Fibroblast of upper back skin (primary cell): ENCODE results near the gene SH2D3C.
A peak's percentile ranks its signal among the peaks of the same experiment; 100 is the strongest.

Experiments used
- DNase-seq: peaks from one replicate; pipeline ENCODE4 v3.0.0-alpha.2; 2013

The SH2D3C gene

GRCh38 chr9:127738666-127739065 lies 39.8 kb downstream of the SH2D3C start:
- DNase-seq = no peak

GRCh38 chr9:127735530-127736185 lies 42.8 kb downstream of the SH2D3C start:
- DNase-seq = no peak

GRCh38 chr9:127734747-127735529 lies 43.5 kb downstream of the SH2D3C start, which contains the start of gene TOR2A:
TSS of gene TOR2A (minus strand) at chr9:127735294. CDS start at chr9:127735270, 24 bp downstream.
- DNase-seq = peak; percentile 95

- no peak for DNase-seq
These were observed 44.2 kb downstream of the SH2D3C start for GRCh38 chr9:127734247-127734746.

GRCh38 chr9:127733614-127734013 lies 44.9 kb downstream of the SH2D3C start:
- no peak for DNase-seq

- DNase-seq = no peak
These were observed 46.0 kb downstream of the SH2D3C start for GRCh38 chr9:127732444-127732843.

- no peak for DNase-seq
These were observed 46.5 kb downstream of the SH2D3C start for GRCh38 chr9:127731938-127732337.

- no peak for DNase-seq
These were observed 47.6 kb downstream of the SH2D3C start for GRCh38 chr9:127730799-127731410.

GRCh38 chr9:127730262-127730661 lies 48.2 kb downstream of the SH2D3C start:
- DNase-seq = no peak

GRCh38 chr9:127729522-127730256 lies 48.8 kb downstream of the SH2D3C start:
- no peak for DNase-seq

- DNase-seq = no peak
These were observed 49.7 kb downstream of the SH2D3C start for GRCh38 chr9:127728808-127729207.

- no peak for DNase-seq
These were observed 51.6 kb downstream of the SH2D3C start for GRCh38 chr9:127726871-127727270.

GRCh38 chr9:127724012-127724411 lies 54.5 kb downstream of the SH2D3C start:
- no peak for DNase-seq

- peak; percentile 70 for DNase-seq
These were observed 55.0 kb downstream of the SH2D3C start for GRCh38 chr9:127723444-127723843.

GRCh38 chr9:127723013-127723412 lies 55.5 kb downstream of the SH2D3C start:
- no peak for DNase-seq

GRCh38 chr9:127722055-127722745 lies 56.3 kb downstream of the SH2D3C start:
- DNase-seq = no peak

- DNase-seq = no peak
These were observed 57.1 kb downstream of the SH2D3C start for GRCh38 chr9:127721391-127721821.

- DNase-seq = no peak
These were observed 57.6 kb downstream of the SH2D3C start for GRCh38 chr9:127720865-127721227.

- no peak for DNase-seq
These were observed 58.2 kb downstream of the SH2D3C start for GRCh38 chr9:127720031-127720864.

- DNase-seq = no peak
These were observed 60.7 kb downstream of the SH2D3C start for GRCh38 chr9:127717766-127718165.

GRCh38 chr9:127716412-127716811 lies 62.1 kb downstream of the SH2D3C start:
- no peak for DNase-seq
